Measurements from ENCODE around the gene RPN2. TPM values are rescaled to one million over a fixed set of nuclear protein-coding genes. Genes with fewer than 3 reads are reported as not detected.

The RPN2 gene
- total and polyA plus RNA-seq, 2 of the 13 experiments (the other 11 are each of a cell fraction or from before 2014, with no cell fraction given), result 587 to 1,818 TPM

GRCh38 chr20:37285664-37286374, 106.7 kb downstream of the RPN2 start (continued):
- TF ChIP-seq, protein P1, sequence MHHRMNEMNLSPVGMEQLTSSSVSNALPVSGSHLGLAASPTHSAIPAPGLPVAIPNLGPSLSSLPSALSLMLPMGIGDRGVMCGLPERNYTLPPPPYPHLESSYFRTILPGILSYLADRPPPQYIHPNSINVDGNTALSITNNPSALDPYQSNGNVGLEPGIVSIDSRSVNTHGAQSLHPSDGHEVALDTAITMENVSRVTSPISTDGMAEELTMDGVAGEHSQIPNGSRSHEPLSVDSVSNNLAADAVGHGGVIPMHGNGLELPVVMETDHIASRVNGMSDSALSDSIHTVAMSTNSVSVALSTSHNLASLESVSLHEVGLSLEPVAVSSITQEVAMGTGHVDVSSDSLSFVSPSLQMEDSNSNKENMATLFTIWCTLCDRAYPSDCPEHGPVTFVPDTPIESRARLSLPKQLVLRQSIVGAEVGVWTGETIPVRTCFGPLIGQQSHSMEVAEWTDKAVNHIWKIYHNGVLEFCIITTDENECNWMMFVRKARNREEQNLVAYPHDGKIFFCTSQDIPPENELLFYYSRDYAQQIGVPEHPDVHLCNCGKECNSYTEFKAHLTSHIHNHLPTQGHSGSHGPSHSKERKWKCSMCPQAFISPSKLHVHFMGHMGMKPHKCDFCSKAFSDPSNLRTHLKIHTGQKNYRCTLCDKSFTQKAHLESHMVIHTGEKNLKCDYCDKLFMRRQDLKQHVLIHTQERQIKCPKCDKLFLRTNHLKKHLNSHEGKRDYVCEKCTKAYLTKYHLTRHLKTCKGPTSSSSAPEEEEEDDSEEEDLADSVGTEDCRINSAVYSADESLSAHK (CRISPR knock-in tag; IDR thresholded peaks at IDR 0.05; ENCODE audit: borderline replicate concordance), result no peak
- TF ChIP-seq IKZF4 (CRISPR knock-in tag; IDR thresholded peaks at IDR 0.05; ENCODE audit: borderline replicate concordance, low read depth, not compliant biosample characterization), result no peak
- TF ChIP-seq PCBP2 (optimal IDR thresholded peaks at IDR 0.05; ENCODE audit: low read depth, low read length, poor library complexity, severe bottlenecking), result no peak
- TF ChIP-seq, protein P2, sequence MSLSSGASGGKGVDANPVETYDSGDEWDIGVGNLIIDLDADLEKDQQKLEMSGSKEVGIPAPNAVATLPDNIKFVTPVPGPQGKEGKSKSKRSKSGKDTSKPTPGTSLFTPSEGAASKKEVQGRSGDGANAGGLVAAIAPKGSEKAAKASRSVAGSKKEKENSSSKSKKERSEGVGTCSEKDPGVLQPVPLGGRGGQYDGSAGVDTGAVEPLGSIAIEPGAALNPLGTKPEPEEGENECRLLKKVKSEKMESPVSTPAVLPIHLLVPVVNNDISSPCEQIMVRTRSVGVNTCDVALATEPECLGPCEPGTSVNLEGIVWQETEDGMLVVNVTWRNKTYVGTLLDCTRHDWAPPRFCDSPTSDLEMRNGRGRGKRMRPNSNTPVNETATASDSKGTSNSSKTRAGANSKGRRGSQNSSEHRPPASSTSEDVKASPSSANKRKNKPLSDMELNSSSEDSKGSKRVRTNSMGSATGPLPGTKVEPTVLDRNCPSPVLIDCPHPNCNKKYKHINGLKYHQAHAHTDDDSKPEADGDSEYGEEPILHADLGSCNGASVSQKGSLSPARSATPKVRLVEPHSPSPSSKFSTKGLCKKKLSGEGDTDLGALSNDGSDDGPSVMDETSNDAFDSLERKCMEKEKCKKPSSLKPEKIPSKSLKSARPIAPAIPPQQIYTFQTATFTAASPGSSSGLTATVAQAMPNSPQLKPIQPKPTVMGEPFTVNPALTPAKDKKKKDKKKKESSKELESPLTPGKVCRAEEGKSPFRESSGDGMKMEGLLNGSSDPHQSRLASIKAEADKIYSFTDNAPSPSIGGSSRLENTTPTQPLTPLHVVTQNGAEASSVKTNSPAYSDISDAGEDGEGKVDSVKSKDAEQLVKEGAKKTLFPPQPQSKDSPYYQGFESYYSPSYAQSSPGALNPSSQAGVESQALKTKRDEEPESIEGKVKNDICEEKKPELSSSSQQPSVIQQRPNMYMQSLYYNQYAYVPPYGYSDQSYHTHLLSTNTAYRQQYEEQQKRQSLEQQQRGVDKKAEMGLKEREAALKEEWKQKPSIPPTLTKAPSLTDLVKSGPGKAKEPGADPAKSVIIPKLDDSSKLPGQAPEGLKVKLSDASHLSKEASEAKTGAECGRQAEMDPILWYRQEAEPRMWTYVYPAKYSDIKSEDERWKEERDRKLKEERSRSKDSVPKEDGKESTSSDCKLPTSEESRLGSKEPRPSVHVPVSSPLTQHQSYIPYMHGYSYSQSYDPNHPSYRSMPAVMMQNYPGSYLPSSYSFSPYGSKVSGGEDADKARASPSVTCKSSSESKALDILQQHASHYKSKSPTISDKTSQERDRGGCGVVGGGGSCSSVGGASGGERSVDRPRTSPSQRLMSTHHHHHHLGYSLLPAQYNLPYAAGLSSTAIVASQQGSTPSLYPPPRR (CRISPR knock-in tag; IDR thresholded peaks at IDR 0.05; ENCODE audit: borderline replicate concordance), result 0 out of 2 replicates have a peak, but pooled peaks have one; percentile 72
- peak; percentile 89 for TF ChIP-seq FOXK1 (CRISPR knock-in tag; IDR thresholded peaks at IDR 0.05; ENCODE audit: borderline replicate concordance, low read depth)
- TF ChIP-seq ZBTB26 (CRISPR knock-in tag; IDR thresholded peaks at IDR 0.05; ENCODE audit: borderline replicate concordance), result no peak; the same call in 1 of the 2 replicates
- TF ChIP-seq SMC3 (IDR thresholded peaks at IDR 0.05; ENCODE audit: low read length), result no peak
- TF ChIP-seq RBAK (CRISPR knock-in tag; IDR thresholded peaks at IDR 0.05), result no peak
- no peak for TF ChIP-seq MEIS1 (CRISPR knock-in tag; IDR thresholded peaks at IDR 0.05; ENCODE audit: borderline replicate concordance)
- no peak for TF ChIP-seq TSC22D2 (CRISPR knock-in tag; IDR thresholded peaks at IDR 0.05; ENCODE audit: borderline replicate concordance)
- TF ChIP-seq ZBTB43 (CRISPR knock-in tag; conservative IDR thresholded peaks at IDR 0.05), result peak; percentile 74; the same call in 1 of the 2 replicates
- 0 out of 2 replicates have a peak, but pooled peaks have one; percentile 31 for TF ChIP-seq ARID3A (IDR thresholded peaks at IDR 0.05; ENCODE audit: low read depth, low read length)
- TF ChIP-seq MAF1 (CRISPR knock-in tag; IDR thresholded peaks at IDR 0.05; ENCODE audit: borderline replicate concordance), result no peak

All from HepG2 (cell line).